Activated CD4-positive, alpha-beta T cell treated with anti-CD3 and anti-CD28 coated beads, Interleukin-2, amount 50 U/mL, for 1 hour (primary cell): ENCODE data around the gene SERPINA7.
"Not testable (repeated sequence)": the region's sequence is repeated elsewhere in the genome, so short reads cannot be mapped to it uniquely, and the experiment has no call there.

Experiments used
- DNase-seq: peaks from one replicate; pipeline ENCODE4 v3.0.0-alpha.2; 2020

SERPINA7 gene

GRCh38 chrX:106038625-106039024 lies at the start of gene SERPINA7:
TSS of gene SERPINA7 (minus strand) at chrX:106038727. CDS start at chrX:106037058, 1,669 bp downstream.
- DNase-seq: no peak

GRCh38 chrX:106069048-106069447 lies 30.5 kb upstream of the SERPINA7 start:
- DNase-seq: no peak

GRCh38 chrX:106050054-106050453 lies 11.5 kb upstream of the SERPINA7 start:
- DNase-seq: no peak

GRCh38 chrX:106042296-106042695 lies 3.8 kb upstream of the SERPINA7 start:
- no peak for DNase-seq

- no peak for DNase-seq
Measured at GRCh38 chrX:106040861-106041260, 2.3 kb upstream of the SERPINA7 start.

GRCh38 chrX:106039920-106040319 lies 1.4 kb upstream of the SERPINA7 start:
- no peak for DNase-seq

- no peak for DNase-seq
Measured at GRCh38 chrX:106037835-106038473, 573 bp downstream of the SERPINA7 start.

GRCh38 chrX:106036716-106037115 lies 1.8 kb downstream of the SERPINA7 start:
- no peak for DNase-seq

- DNase-seq: no peak
Measured at GRCh38 chrX:106035064-106035463, 3.5 kb downstream of the SERPINA7 start.

GRCh38 chrX:106023947-106024346 lies 14.6 kb downstream of the SERPINA7 start:
- no peak for DNase-seq

GRCh38 chrX:106022238-106022637 lies 16.3 kb downstream of the SERPINA7 start:
- no peak for DNase-seq

- no peak for DNase-seq
Measured at GRCh38 chrX:106014119-106014775, 24.3 kb downstream of the SERPINA7 start.

GRCh38 chrX:106009145-106009544 lies 29.4 kb downstream of the SERPINA7 start:
- no peak for DNase-seq

GRCh38 chrX:106007815-106008214 lies 30.7 kb downstream of the SERPINA7 start:
- DNase-seq: no peak

GRCh38 chrX:106005684-106006083 lies 32.8 kb downstream of the SERPINA7 start:
- no peak for DNase-seq

GRCh38 chrX:106000609-106001008 lies 37.9 kb downstream of the SERPINA7 start:
- DNase-seq: not testable (repeated sequence)

GRCh38 chrX:106000203-106000602 lies 38.3 kb downstream of the SERPINA7 start:
- no peak for DNase-seq

- DNase-seq: no peak
Measured at GRCh38 chrX:105999294-105999693, 39.2 kb downstream of the SERPINA7 start.

GRCh38 chrX:105988487-105988886 lies 50.0 kb downstream of the SERPINA7 start:
- DNase-seq: not testable (repeated sequence)
